ENCODE measurements around the gene TECTB. TPM values are rescaled to one million over a fixed set of nuclear protein-coding genes. Genes with fewer than 3 reads are reported as not detected.

TECTB gene
- total RNA-seq, 1 experiment from 2014 or later, result 0.07 TPM

GRCh38 chr10:112347709-112348671, 64.8 kb downstream of the TECTB start:
- H3K4me2 ChIP-seq (ENCODE audit: low read length), result no peak overlapping the region
- RAD21 ChIA-PET (ENCODE audit: low non-redundant PET in 1 of 2, low total read pairs in 2 of 2, uncharacterized antibody in 2 of 2, unreplicated experiment in 2 of 2), result no interaction called here
- H2AFZ ChIP-seq (ENCODE audit: low read depth, low read length, poor library complexity, severe bottlenecking), result no peak overlapping the region
- H3K27ac ChIP-seq (ENCODE audit: low read depth, low read length), result no peak overlapping the region
- POLR2A ChIA-PET, result interaction anchor here (1.5 kb wide), 1 partner anchor 15 kb away, joined by 3 read pairs; no protein-coding TSS in a partner anchor
- no TSS peak for BruUV-seq (replicated peaks)
- H3K36me3 ChIP-seq (ENCODE audit: control insufficient read depth in 1 of 2, insufficient read depth in 2 of 2, low read length in 2 of 2), result no peaks in the 10 kb centered on the region
- no peak overlapping the region for H3K4me3 ChIP-seq (replicated peaks in 1 of 2; ENCODE audit: low read depth in 1 of 2, low read length in 2 of 2)
- no peak for TF ChIP-seq ZBTB33 (IDR thresholded peaks at IDR 0.05; ENCODE audit: extremely low read depth, insufficient replicate concordance, low read length)
- no peaks in the 10 kb centered on the region for H3K27me3 ChIP-seq (ENCODE audit: insufficient read depth, low read length)
- H3K9ac ChIP-seq (ENCODE audit: low read length), result no peak overlapping the region
- no peaks in the 10 kb centered on the region for H3K9me3 ChIP-seq (ENCODE audit: control insufficient read depth in 1 of 2, insufficient read depth in 1 of 2, low read depth in 1 of 2, low read length in 2 of 2)
- H4K20me1 ChIP-seq (ENCODE audit: insufficient read depth), result no peaks in the 10 kb centered on the region
- H3K4me1 ChIP-seq (ENCODE audit: control insufficient read depth in 1 of 2, insufficient read depth in 2 of 2, low read length in 2 of 2), result peaks cover 10 to 16% of the 10 kb centered on the region in 2 experiments; a peak in 3 of 4 replicates
- no peak for ATAC-seq
- H3K9me2 ChIP-seq (ENCODE audit: insufficient read depth), result no peaks in the 10 kb centered on the region
- DNase-seq (ENCODE audit: low read depth, low spot score), result no peak
- intact Hi-C loops (cut with micrococcal nuclease), result no loop called here
- CTCF ChIA-PET, result no interaction called here
- no peaks in the 10 kb centered on the region for H3K79me2 ChIP-seq (ENCODE audit: insufficient read depth, low read length)

GRCh38 chr10:112348759-112349158, 65.6 kb downstream of the TECTB start:
- H3K4me3 ChIP-seq (replicated peaks in 1 of 2; ENCODE audit: low read depth in 1 of 2, low read length in 2 of 2), result no peak overlapping the region
- POLR2A ChIA-PET, result interaction anchor here (1.5 kb wide), 1 partner anchor 16 kb away, joined by 3 read pairs; no protein-coding TSS in a partner anchor
- H4K20me1 ChIP-seq (ENCODE audit: insufficient read depth), result no peaks in the 10 kb centered on the region
- H3K79me2 ChIP-seq (ENCODE audit: insufficient read depth, low read length), result no peaks in the 10 kb centered on the region
- intact Hi-C loops (cut with micrococcal nuclease), result no loop called here
- H3K27me3 ChIP-seq (ENCODE audit: insufficient read depth, low read length), result no peaks in the 10 kb centered on the region
- H3K9me2 ChIP-seq (ENCODE audit: insufficient read depth), result no peaks in the 10 kb centered on the region
- no peak overlapping the region for H3K4me2 ChIP-seq (ENCODE audit: low read length)
- DNase-seq (ENCODE audit: low read depth, low spot score) (no peak), ATAC-seq (no peak)
- CTCF ChIA-PET, result no interaction called here
- RAD21 ChIA-PET (ENCODE audit: low non-redundant PET in 1 of 2, low total read pairs in 2 of 2, uncharacterized antibody in 2 of 2, unreplicated experiment in 2 of 2), result no interaction called here
- H3K9me3 ChIP-seq (ENCODE audit: control insufficient read depth in 1 of 2, insufficient read depth in 1 of 2, low read depth in 1 of 2, low read length in 2 of 2), result no peaks in the 10 kb centered on the region
- peaks cover 8 to 12% of the 10 kb centered on the region in 2 experiments; a peak in 3 of 4 replicates for H3K4me1 ChIP-seq (ENCODE audit: control insufficient read depth in 1 of 2, insufficient read depth in 2 of 2, low read length in 2 of 2)
- BruUV-seq (replicated peaks), result no TSS peak
- H3K36me3 ChIP-seq (ENCODE audit: control insufficient read depth in 1 of 2, insufficient read depth in 2 of 2, low read length in 2 of 2), result no peaks in the 10 kb centered on the region
- TF ChIP-seq EZH2phosphoT487 (IDR thresholded peaks at IDR 0.05; ENCODE audit: borderline replicate concordance) (no peak), RAD21 (IDR thresholded peaks at IDR 0.05; ENCODE audit: low read depth) (no peak), TCF7L2 (IDR thresholded peaks at IDR 0.05; ENCODE audit: borderline replicate concordance, extremely low read depth, insufficient read depth, insufficient read length) (no peak), ZBTB33 (IDR thresholded peaks at IDR 0.05; ENCODE audit: extremely low read depth, insufficient replicate concordance, low read length) (no peak)
- H2AFZ ChIP-seq (ENCODE audit: low read depth, low read length, poor library complexity, severe bottlenecking), result no peak overlapping the region
- no peak overlapping the region for H3K27ac ChIP-seq (ENCODE audit: low read depth, low read length)
- H3K9ac ChIP-seq (ENCODE audit: low read length), result no peak overlapping the region

All from HCT116 (cell line).